Subcutaneous adipose tissue (tissue), 4 donors: ENCODE measurements around the gene EHD4. TPM values are rescaled to one million over a fixed set of nuclear protein-coding genes. Genes with fewer than 3 reads are reported as not detected.

Source experiments
- total RNA-seq, 4 donors: library from RNA; depleted of rRNA; stranded (reverse); fragments of >200 nt; gene quantifications; one replicate each; pipeline ENCODE4 v1.1.0, GENCODE V29; 2016
- TF ChIP-seq, protein P1 (sequence below): fragments of 450-650 bp; IDR thresholded peaks from one replicate; pipeline ENCODE4 v1.5.1; 2016; ENCODE audit warnings: low read depth, mild to moderate bottlenecking, control low read depth, antibody characterized with exemption, moderate library complexity

EHD4 gene
- total RNA-seq, 4 donors from 2014 or later = 24.8 to 43.2 (median 33.0) TPM

DNA sequence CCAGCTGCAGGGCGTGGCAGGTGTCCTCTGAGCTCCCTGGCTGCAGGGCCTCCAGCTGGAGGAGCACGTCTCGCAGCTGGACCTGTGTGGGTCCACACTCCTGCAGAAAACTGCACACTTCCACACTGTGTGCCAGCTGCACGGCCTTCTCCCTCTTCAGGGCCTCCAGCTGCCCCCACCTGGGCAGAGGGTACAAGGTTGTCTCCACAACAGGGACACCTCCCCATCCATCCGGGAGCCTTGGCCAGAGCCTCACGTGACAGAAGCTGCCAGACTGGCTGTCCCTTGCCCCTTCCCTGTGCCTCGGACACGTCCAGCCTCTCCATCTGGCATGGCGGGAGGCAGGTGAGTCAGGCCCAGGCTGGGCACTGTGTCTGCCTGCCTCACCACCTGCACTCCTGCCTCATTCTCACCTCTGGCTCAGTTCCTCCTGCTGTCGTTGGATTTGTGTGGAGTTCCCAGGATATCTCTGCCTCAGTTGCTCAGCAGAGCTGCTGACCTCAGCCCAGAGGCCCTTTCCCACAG, 93.0 kb downstream of the EHD4 start:
- TF ChIP-seq, protein P1, sequence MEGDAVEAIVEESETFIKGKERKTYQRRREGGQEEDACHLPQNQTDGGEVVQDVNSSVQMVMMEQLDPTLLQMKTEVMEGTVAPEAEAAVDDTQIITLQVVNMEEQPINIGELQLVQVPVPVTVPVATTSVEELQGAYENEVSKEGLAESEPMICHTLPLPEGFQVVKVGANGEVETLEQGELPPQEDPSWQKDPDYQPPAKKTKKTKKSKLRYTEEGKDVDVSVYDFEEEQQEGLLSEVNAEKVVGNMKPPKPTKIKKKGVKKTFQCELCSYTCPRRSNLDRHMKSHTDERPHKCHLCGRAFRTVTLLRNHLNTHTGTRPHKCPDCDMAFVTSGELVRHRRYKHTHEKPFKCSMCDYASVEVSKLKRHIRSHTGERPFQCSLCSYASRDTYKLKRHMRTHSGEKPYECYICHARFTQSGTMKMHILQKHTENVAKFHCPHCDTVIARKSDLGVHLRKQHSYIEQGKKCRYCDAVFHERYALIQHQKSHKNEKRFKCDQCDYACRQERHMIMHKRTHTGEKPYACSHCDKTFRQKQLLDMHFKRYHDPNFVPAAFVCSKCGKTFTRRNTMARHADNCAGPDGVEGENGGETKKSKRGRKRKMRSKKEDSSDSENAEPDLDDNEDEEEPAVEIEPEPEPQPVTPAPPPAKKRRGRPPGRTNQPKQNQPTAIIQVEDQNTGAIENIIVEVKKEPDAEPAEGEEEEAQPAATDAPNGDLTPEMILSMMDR = no peak

DNA sequence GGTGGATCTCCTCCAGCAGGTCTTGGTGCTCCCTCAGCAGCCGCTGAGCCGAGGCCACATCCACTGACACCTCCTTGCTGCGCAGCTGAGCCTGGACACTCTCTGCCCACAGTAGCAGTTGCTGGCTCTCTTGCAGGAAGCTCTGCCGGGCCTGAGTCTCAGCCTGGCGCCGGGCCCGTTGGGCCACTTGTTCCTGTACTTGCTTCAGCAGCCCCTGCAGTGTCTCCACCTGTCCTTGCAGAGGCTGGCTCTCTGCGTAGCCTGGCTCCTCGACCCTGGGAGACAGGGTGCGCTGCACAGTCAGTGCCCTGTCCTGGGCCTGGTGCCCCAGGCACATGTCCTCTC, 94.0 kb downstream of the EHD4 start:
- TF ChIP-seq, protein P1 = no peak

DNA sequence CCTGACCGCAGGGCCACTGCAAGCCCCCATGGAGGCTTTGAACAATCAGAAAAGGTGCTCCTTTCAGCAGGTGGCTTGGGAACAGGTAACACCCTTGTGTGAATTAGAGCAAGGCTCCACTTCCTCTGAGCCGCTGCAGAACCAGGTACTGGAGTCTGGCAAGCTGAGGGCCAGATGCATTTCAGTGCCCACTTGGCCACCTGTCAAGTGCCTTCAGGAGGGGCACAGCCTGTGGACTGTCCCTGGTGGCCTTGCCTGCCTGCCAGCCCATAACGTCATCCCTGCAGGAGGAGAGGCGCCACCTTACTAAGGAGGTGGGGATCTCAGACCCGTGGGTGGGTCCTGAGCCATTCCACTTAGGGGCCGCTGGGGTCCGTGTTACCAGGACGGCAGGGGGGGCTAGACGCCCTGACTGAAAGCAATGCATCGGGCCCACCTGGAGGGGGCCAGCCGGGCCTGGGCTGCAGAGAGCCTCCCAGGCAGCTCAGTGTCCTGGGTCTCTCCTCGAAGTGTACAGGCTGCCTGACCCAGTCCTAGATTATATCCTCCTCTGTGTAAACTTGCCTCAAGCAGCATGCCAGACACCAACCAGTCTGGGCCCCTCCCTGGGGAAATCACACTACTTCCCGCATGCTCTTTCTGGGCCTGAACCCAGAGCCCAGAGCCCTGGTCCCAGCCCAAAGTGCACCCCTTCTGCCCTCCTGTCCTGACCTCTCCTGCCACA, 94.6 kb downstream of the EHD4 start:
- TF ChIP-seq, protein P1 = no peak

DNA sequence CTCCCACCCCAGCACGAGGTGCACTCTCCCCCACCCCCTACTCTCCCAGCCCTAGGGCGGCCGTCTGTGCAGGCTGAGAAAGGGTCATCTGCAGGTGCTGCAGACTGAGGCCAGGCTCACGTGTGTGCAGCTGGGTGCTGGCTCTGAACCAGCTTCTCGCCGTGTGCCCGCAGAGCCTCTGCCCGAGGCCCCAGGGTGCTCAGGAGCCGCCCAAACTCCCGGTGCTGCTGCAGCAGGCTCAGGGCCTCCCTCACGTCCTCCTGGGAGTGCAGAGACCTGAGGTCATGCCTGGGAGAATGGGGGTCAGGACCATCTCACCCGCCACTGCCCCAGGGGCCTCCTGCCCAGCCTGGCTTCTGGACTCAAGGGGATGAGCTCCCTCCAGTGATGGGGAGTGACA, 95.7 kb downstream of the EHD4 start:
- TF ChIP-seq, protein P1 = no peak

DNA sequence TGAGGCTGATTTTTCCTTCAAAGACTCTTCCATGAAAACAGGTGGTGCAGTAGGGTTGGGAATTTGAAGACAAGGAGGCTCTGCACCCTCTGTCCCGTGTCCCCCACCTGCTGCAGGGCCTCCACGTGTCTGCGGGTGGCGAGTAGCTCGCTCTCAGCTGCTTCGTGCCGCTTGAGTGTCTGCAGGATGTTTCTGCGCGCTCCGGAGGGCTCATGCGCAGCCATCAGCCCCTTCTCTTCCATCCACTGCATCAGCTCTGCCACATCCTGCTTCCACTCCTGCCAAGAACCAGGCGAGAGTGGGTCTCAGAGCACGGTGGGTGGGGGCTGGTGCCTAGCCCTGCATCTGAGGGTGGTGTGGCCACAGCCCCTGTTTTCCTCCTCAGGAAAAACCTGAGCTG, 96.3 kb downstream of the EHD4 start:
- TF ChIP-seq, protein P1 = no peak

DNA sequence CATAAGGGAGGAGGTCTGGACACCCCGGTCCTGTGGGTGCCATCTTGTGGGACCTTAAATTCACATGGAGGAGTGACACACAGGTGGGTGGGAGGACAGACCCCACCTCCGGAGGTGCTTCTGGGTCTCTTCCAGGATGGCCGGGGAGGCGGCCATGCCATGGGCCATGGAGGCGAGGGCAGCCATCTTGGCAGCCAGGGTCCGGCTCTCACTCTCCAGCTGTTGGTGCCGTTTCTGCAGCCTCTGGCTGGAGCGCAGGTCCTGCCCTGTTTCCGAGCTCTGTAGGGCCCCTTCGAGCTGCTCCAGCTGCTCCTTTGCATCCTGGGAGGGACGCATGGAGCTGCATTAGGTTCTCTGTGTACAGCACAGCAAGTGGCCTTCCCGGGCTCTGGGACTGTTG, 97.6 kb downstream of the EHD4 start:
- TF ChIP-seq, protein P1 = no peak

DNA sequence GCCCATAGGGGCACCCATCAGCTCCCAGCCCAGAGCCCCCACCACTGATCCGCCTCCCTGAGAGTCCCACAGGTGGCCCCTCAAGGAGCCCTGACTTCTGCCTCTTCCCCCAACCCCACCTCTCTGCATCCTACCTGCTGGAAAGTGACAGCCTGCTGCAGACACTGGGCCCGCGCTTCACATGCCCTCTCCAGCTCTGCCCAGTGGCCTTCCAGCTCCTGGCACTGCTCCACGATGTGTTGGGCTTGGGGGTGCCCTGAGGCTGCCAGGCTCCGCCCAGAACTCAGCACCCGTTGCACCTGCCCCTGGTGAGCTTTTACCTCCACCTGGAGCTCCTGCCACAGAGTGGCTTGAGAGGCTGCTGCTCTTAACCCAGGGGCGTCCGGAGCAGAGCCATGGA, 98.6 kb downstream of the EHD4 start:
- TF ChIP-seq, protein P1 = no peak
